GM12878 (cell line): ENCODE results near the gene FMNL2. TPM values are rescaled to one million over a fixed set of nuclear protein-coding genes. Genes with fewer than 3 reads are reported as not detected.

Source experiments
- ASH2L ChIP-seq: fragments of 300-600, 200-600 bp; sonication (generic); IDR thresholded peaks from 2 replicates; pipeline ENCODE4 v1.6.1; 2017; ENCODE audit warnings: low read depth, mild to moderate bottlenecking, borderline replicate concordance
- CEBPB ChIP-seq, 2 experiments: fragments of 150-350 bp in 1 of 2; IDR thresholded peaks; 2 replicates each; pipeline ENCODE4 v1.6.1; 2012 to 2014; ENCODE audit warnings: low read depth in 2 of 2, low read length in 2 of 2, borderline replicate concordance in 1 of 2, inconsistent platforms in 1 of 2
- IKZF1 ChIP-seq: fragments of 450-650 bp; conservative IDR thresholded peaks from 2 replicates; pipeline ENCODE4 v1.6.1; 2017; ENCODE audit warnings: antibody characterized with exemption, mild to moderate bottlenecking
- MXI1 ChIP-seq: fragments of 150-350 bp; IDR thresholded peaks from 2 replicates; pipeline ENCODE4 v1.6.1; 2011; ENCODE audit warnings: low read depth, mild to moderate bottlenecking, inconsistent platforms, low read length, improper control_type of control experiment
- MYC ChIP-seq: IDR thresholded peaks from 2 replicates; pipeline ENCODE4 v1.6.1; 2011; ENCODE audit warnings: mild to moderate bottlenecking, low read length, moderate library complexity, inconsistent platforms; ENCODE audit not compliant: insufficient read depth, insufficient replicate concordance, insufficient read length, severe bottlenecking
- NR2C2 ChIP-seq: IDR thresholded peaks from 2 replicates; pipeline ENCODE4 v1.6.1; 2011; ENCODE audit warnings: borderline replicate concordance, low read depth; ENCODE audit not compliant: control insufficient read depth, insufficient read length
- SIN3A ChIP-seq: IDR thresholded peaks from 2 replicates; pipeline ENCODE4 v1.6.1; 2012; ENCODE audit warnings: low read depth, low read length, improper control_type of control experiment
- TARDBP ChIP-seq: IDR thresholded peaks from 2 replicates; pipeline ENCODE4 v1.6.1; 2016; ENCODE audit warnings: borderline replicate concordance
- ZNF207 ChIP-seq: fragments of 450-650 bp; IDR thresholded peaks from 2 replicates; pipeline ENCODE4 v1.6.1; 2014; ENCODE audit warnings: antibody characterized with exemption, mild to moderate bottlenecking, borderline replicate concordance
- polyA plus RNA-seq, 11 experiments: library from polyadenylated mRNA; depleted of rRNA in 4 of 11; unstranded in 6 of 11; stranded (reverse) in 5 of 11; fragments of >200 nt; fragmentation: Nextera tagmentation in 4 of 11; fragmentation: Illumina TruSeq in 1 of 11; extraction: Ambion mirVana in 4 of 11; extraction: Trizol in 1 of 11; gene quantifications; 1 replicate in 1 of 11; 2 replicates in 10 of 11; pipeline versions ENCODE4 v1.2.1 to v1.2.3, GENCODE V29; 2011 to 2016; ENCODE audit warnings: inconsistent platforms in 2 of 11, missing spikeins in 2 of 11, low read depth in 1 of 11
- total RNA-seq, 4 experiments: library from RNA; depleted of rRNA in 3 of 4; stranded (reverse); fragments of >200 nt in 3 of 4; fragmentation: Illumina TruSeq in 1 of 4; extraction: Trizol in 1 of 4; gene quantifications; 2 replicates each; pipeline versions ENCODE4 v1.2.1 to v1.2.3, GENCODE V29; 2013 to 2021
- TF ChIP-seq, protein P1 (sequence below): IDR thresholded peaks from 2 replicates; pipeline ENCODE4 v1.6.1; 2012; ENCODE audit warnings: low read depth, low read length, improper control_type of control experiment
- TF ChIP-seq, protein P2 (sequence below): fragments of 150-350 bp; IDR thresholded peaks from 2 replicates; pipeline ENCODE4 v1.6.1; 2016; ENCODE audit warnings: low read depth, low read length
- TF ChIP-seq, protein P3 (sequence below): IDR thresholded peaks from 2 replicates; pipeline ENCODE4 v1.6.1; 2012; ENCODE audit warnings: low read length, inconsistent platforms
- TF ChIP-seq, protein P4 (sequence below): fragments of 450-650 bp; IDR thresholded peaks from 2 replicates; pipeline ENCODE4 v1.6.1; 2014; ENCODE audit warnings: mild to moderate bottlenecking
- TF ChIP-seq, protein P5 (sequence below): IDR thresholded peaks from 2 replicates; pipeline ENCODE4 v1.6.1; 2011; ENCODE audit warnings: low read depth, mild to moderate bottlenecking, low read length, moderate library complexity, borderline replicate concordance; ENCODE audit errors: extremely low read depth
- TF ChIP-seq, protein P6 (sequence below): IDR thresholded peaks from 2 replicates; pipeline ENCODE4 v1.6.1; 2012; ENCODE audit warnings: mild to moderate bottlenecking, low read depth, low read length

FMNL2 gene
- total and polyA plus RNA-seq, 10 of the 15 experiments (the other 5 are each of a cell fraction or from before 2014, with no cell fraction given), result 0.13 to 9.9 (median 0.35) TPM

DNA sequence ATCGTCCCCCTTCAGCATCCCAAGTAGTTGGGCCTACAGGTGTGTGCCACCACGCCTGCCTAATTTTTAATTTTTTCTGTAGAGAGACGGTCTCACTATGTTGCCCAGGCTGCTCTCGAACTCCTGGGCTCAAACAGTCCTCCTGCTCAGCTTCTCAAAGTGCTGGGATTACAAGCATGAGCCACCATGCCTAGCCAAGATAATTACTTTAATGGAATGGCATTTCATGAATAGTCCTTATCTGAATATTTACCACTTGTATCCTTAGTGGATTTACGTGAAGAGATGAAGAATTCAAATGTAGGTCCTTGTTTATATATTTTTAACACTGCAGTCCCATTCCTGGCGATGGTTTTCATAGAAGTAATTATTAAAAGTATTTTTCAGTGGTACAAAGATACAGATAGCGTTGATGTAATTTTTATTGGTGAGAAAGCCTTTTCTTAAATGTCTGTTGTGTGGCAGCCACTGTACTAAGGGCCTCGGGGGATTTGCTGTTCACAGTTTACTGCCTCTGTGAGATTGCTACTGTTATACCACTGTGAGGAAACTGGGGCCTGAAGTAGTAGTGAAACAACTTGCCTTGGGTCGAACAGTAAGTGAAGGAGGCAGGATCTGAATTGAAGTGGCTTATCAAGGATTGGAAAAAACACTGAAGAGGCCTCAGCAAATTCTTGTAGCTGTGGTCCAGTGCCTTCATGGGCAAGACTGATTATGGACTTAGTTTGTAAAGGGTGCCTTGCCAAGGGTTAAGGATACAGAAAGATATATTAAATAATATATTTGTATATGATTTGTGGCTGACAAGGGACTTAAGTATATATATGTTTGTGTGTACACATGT, 231.1 kb downstream of the FMNL2 start (continued):
- TF ChIP-seq, protein P1, sequence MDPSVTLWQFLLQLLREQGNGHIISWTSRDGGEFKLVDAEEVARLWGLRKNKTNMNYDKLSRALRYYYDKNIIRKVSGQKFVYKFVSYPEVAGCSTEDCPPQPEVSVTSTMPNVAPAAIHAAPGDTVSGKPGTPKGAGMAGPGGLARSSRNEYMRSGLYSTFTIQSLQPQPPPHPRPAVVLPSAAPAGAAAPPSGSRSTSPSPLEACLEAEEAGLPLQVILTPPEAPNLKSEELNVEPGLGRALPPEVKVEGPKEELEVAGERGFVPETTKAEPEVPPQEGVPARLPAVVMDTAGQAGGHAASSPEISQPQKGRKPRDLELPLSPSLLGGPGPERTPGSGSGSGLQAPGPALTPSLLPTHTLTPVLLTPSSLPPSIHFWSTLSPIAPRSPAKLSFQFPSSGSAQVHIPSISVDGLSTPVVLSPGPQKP, result no peak
- TF ChIP-seq, protein P2, sequence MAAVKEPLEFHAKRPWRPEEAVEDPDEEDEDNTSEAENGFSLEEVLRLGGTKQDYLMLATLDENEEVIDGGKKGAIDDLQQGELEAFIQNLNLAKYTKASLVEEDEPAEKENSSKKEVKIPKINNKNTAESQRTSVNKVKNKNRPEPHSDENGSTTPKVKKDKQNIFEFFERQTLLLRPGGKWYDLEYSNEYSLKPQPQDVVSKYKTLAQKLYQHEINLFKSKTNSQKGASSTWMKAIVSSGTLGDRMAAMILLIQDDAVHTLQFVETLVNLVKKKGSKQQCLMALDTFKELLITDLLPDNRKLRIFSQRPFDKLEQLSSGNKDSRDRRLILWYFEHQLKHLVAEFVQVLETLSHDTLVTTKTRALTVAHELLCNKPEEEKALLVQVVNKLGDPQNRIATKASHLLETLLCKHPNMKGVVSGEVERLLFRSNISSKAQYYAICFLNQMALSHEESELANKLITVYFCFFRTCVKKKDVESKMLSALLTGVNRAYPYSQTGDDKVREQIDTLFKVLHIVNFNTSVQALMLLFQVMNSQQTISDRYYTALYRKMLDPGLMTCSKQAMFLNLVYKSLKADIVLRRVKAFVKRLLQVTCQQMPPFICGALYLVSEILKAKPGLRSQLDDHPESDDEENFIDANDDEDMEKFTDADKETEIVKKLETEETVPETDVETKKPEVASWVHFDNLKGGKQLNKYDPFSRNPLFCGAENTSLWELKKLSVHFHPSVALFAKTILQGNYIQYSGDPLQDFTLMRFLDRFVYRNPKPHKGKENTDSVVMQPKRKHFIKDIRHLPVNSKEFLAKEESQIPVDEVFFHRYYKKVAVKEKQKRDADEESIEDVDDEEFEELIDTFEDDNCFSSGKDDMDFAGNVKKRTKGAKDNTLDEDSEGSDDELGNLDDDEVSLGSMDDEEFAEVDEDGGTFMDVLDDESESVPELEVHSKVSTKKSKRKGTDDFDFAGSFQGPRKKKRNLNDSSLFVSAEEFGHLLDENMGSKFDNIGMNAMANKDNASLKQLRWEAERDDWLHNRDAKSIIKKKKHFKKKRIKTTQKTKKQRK, result no peak
- TF ChIP-seq, protein P3, sequence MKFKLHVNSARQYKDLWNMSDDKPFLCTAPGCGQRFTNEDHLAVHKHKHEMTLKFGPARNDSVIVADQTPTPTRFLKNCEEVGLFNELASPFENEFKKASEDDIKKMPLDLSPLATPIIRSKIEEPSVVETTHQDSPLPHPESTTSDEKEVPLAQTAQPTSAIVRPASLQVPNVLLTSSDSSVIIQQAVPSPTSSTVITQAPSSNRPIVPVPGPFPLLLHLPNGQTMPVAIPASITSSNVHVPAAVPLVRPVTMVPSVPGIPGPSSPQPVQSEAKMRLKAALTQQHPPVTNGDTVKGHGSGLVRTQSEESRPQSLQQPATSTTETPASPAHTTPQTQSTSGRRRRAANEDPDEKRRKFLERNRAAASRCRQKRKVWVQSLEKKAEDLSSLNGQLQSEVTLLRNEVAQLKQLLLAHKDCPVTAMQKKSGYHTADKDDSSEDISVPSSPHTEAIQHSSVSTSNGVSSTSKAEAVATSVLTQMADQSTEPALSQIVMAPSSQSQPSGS, result no peak
- TF ChIP-seq, protein P4, sequence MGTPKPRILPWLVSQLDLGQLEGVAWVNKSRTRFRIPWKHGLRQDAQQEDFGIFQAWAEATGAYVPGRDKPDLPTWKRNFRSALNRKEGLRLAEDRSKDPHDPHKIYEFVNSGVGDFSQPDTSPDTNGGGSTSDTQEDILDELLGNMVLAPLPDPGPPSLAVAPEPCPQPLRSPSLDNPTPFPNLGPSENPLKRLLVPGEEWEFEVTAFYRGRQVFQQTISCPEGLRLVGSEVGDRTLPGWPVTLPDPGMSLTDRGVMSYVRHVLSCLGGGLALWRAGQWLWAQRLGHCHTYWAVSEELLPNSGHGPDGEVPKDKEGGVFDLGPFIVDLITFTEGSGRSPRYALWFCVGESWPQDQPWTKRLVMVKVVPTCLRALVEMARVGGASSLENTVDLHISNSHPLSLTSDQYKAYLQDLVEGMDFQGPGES, result no peak
- TF ChIP-seq IKZF1 (no peak), TARDBP (no peak), NR2C2 (no peak), MXI1 (peak; percentile 56; the same call in 1 of the 2 replicates), CEBPB (IDR thresholded peaks at IDR 0.05; ENCODE audit: borderline replicate concordance in 1 of 2, low read depth in 2 of 2, low read length in 2 of 2) (no peak), ASH2L (no peak), ZNF207 (no peak), MYC (no peak), SIN3A (no peak)
- TF ChIP-seq, protein P5, sequence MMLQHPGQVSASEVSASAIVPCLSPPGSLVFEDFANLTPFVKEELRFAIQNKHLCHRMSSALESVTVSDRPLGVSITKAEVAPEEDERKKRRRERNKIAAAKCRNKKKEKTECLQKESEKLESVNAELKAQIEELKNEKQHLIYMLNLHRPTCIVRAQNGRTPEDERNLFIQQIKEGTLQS, result no peak
- TF ChIP-seq, protein P6, sequence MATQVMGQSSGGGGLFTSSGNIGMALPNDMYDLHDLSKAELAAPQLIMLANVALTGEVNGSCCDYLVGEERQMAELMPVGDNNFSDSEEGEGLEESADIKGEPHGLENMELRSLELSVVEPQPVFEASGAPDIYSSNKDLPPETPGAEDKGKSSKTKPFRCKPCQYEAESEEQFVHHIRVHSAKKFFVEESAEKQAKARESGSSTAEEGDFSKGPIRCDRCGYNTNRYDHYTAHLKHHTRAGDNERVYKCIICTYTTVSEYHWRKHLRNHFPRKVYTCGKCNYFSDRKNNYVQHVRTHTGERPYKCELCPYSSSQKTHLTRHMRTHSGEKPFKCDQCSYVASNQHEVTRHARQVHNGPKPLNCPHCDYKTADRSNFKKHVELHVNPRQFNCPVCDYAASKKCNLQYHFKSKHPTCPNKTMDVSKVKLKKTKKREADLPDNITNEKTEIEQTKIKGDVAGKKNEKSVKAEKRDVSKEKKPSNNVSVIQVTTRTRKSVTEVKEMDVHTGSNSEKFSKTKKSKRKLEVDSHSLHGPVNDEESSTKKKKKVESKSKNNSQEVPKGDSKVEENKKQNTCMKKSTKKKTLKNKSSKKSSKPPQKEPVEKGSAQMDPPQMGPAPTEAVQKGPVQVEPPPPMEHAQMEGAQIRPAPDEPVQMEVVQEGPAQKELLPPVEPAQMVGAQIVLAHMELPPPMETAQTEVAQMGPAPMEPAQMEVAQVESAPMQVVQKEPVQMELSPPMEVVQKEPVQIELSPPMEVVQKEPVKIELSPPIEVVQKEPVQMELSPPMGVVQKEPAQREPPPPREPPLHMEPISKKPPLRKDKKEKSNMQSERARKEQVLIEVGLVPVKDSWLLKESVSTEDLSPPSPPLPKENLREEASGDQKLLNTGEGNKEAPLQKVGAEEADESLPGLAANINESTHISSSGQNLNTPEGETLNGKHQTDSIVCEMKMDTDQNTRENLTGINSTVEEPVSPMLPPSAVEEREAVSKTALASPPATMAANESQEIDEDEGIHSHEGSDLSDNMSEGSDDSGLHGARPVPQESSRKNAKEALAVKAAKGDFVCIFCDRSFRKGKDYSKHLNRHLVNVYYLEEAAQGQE, result no peak
